GM12878 (cell line): Measurements from ENCODE around the gene NDEL1. TPM values are rescaled to one million over a fixed set of nuclear protein-coding genes. Genes with fewer than 3 reads are reported as not detected.

Experiments
- ATAC-seq: fragments of 200-7000 bp; cut with Tn5 transposase; 3 replicates; pipeline ENCODE4 v1.9.1; 2020; ENCODE audit warnings: mild to moderate bottlenecking, moderate library complexity
- BruUV-seq: library from RNA; stranded (reverse); fragments of 400-500 nt; replicated peaks from 2 replicates; lab custom pipeline; 2021; lab: Mats Ljungman, UMichigan
- CTCF ChIA-PET: fragments of 300-600 bp; sonication (Branson Sonifier 250); formaldehyde crosslinking; extraction: SDS; loops from one replicate; lab custom pipeline; 2021; ENCODE audit warnings: inconsistent platforms; lab: Yijun Ruan, JAX
- POLR2A ChIA-PET: fragments of 350-600 bp; formaldehyde crosslinking; extraction: SDS; loops from one replicate; lab custom pipeline; 2021; ENCODE audit warnings: inconsistent platforms; lab: Charles Lee
- RAD21 ChIA-PET: fragments of 300-600 bp; sonication (Branson Sonifier 250); formaldehyde crosslinking; loops from one replicate; lab custom pipeline; 2023; ENCODE audit warnings: antibody characterized with exemption; ENCODE audit not compliant: unreplicated experiment; lab: Charles Lee
- SMC1A ChIA-PET: fragments of 300-600 bp; sonication (Branson Sonifier 250); formaldehyde crosslinking; loops from one replicate; lab custom pipeline; 2023; ENCODE audit not compliant: unreplicated experiment, uncharacterized antibody; lab: Charles Lee
- DNase-seq: peaks from one replicate; pipeline ENCODE4 v3.0.0-alpha.2; 2011; ENCODE audit warnings: low read depth, low spot score
- FAIRE-seq: peaks from 3 replicates; lab custom pipeline; 2011; peaks lifted over from hg19 to GRCh38; lab: Jason Lieb, UNC
- H2AFZ ChIP-seq: 2 replicates; pipeline ENCODE4 v1.6.0; 2011; ENCODE audit warnings: low read depth, low read length, control low read depth; ENCODE audit not compliant: control insufficient read depth
- H3K27ac ChIP-seq: 2 replicates; pipeline ENCODE4 v1.5.1; 2011; ENCODE audit warnings: control low read depth; ENCODE audit not compliant: control insufficient read depth, insufficient read depth
- H3K27me3 ChIP-seq, 2 experiments: replicated peaks in 1 of 2; 2 replicates each; pipeline versions ENCODE4 v1.6.0 to v1.6.1; 2011; ENCODE audit warnings: low read length in 1 of 2; ENCODE audit not compliant: control insufficient read depth in 2 of 2, insufficient read depth in 2 of 2
- H3K36me3 ChIP-seq, 2 experiments: 2 replicates each; pipeline ENCODE4 v1.5.1; 2011; ENCODE audit warnings: low read length in 1 of 2; ENCODE audit not compliant: control insufficient read depth in 2 of 2, insufficient read depth in 2 of 2
- H3K4me1 ChIP-seq: 2 replicates; pipeline ENCODE4 v1.6.1; 2011; ENCODE audit warnings: mild to moderate bottlenecking, low read length, moderate library complexity, mixed read lengths; ENCODE audit not compliant: control insufficient read depth, insufficient read depth
- H3K4me2 ChIP-seq: 2 replicates; pipeline ENCODE4 v1.6.0; 2011; ENCODE audit warnings: control low read depth; ENCODE audit not compliant: control insufficient read depth, insufficient read depth
- H3K4me3 ChIP-seq: fragments of 200-600 bp; sonication (generic); 2 replicates; pipeline ENCODE4 v1.5.1; 2016
- H3K79me2 ChIP-seq: 2 replicates; pipeline ENCODE4 v1.6.0; 2011; ENCODE audit warnings: low read length; ENCODE audit not compliant: control insufficient read depth, insufficient read depth
- H3K9ac ChIP-seq: 2 replicates; pipeline ENCODE4 v1.8.0; 2011; ENCODE audit warnings: low read length, control low read depth, mixed read lengths; ENCODE audit not compliant: control insufficient read depth, insufficient read depth
- H3K9me3 ChIP-seq: replicated peaks from 3 replicates; pipeline ENCODE4 v1.5.1; 2011; ENCODE audit warnings: mild to moderate bottlenecking, low read length; ENCODE audit not compliant: control insufficient read depth, insufficient read depth
- H4K20me1 ChIP-seq: 2 replicates; pipeline ENCODE4 v1.6.0; 2011; ENCODE audit not compliant: control insufficient read depth, insufficient read depth
- BHLHE40 ChIP-seq, 2 experiments: fragments of 450-650 bp in 1 of 2; IDR thresholded peaks; 2 replicates each; pipeline ENCODE4 v1.6.1; 2011 to 2017; ENCODE audit warnings: low read depth in 2 of 2, borderline replicate concordance in 1 of 2, improper control_type of control experiment in 1 of 2, low read length in 1 of 2, mild to moderate bottlenecking in 1 of 2
- CREM ChIP-seq: IDR thresholded peaks from 2 replicates; pipeline ENCODE4 v1.6.1; 2014; ENCODE audit warnings: antibody characterized with exemption, low read depth
- GABPA ChIP-seq: IDR thresholded peaks from 2 replicates; pipeline ENCODE4 v1.6.1; 2014; ENCODE audit warnings: antibody characterized with exemption, low read depth, mild to moderate bottlenecking, inconsistent platforms
- MYB ChIP-seq: fragments of 150-350 bp; IDR thresholded peaks from 2 replicates; pipeline ENCODE4 v1.6.1; 2014; ENCODE audit warnings: mild to moderate bottlenecking, low read depth, low read length, borderline replicate concordance
- NFYB ChIP-seq: IDR thresholded peaks from 2 replicates; pipeline ENCODE4 v1.6.1; 2011; ENCODE audit warnings: low read depth, mild to moderate bottlenecking, low read length, improper control_type of control experiment, moderate library complexity; ENCODE audit not compliant: insufficient read depth
- NR2C1 ChIP-seq: fragments of 450-650 bp; IDR thresholded peaks from 2 replicates; pipeline ENCODE4 v1.6.1; 2017; ENCODE audit warnings: antibody characterized with exemption, mild to moderate bottlenecking, moderate library complexity
- POLR2AphosphoS5 ChIP-seq: IDR thresholded peaks from 2 replicates; pipeline ENCODE4 v1.6.1; 2011; ENCODE audit warnings: mild to moderate bottlenecking, low read length, inconsistent platforms
- WRNIP1 ChIP-seq: IDR thresholded peaks from 2 replicates; pipeline ENCODE4 v1.6.1; 2011; ENCODE audit warnings: low read depth, low read length, improper control_type of control experiment, borderline replicate concordance
- YBX1 ChIP-seq: fragments of 450-650 bp; IDR thresholded peaks from 2 replicates; pipeline ENCODE4 v1.6.1; 2016; ENCODE audit warnings: antibody characterized with exemption
- WGBS: methylation state at CpG from one replicate; pipeline ENCODE4 v1.1.6; 2016; ENCODE audit warnings: low lambda C conversion rate; ENCODE audit not compliant: insufficient replicate concordance, insufficient coverage; ENCODE audit errors: missing lambda C conversion rate; 5-methylcytosine and 5-hydroxymethylcytosine counted together
- in situ Hi-C: fragments of 300-500 bp; cut with MboI; formaldehyde crosslinking; loops from 9 replicates; pipeline ENCODE4 v1.14.3; 2018; ENCODE audit warnings: mixed read lengths
- intact Hi-C: fragments of 100-400 bp; cut with micrococcal nuclease; formaldehyde crosslinking; loops from one replicate; pipeline ENCODE4 v1.14.2; 2022; ENCODE audit not compliant: unreplicated experiment
- polyA plus RNA-seq, 11 experiments: library from polyadenylated mRNA; depleted of rRNA in 4 of 11; unstranded in 6 of 11; stranded (reverse) in 5 of 11; fragments of >200 nt; fragmentation: Nextera tagmentation in 4 of 11; fragmentation: Illumina TruSeq in 1 of 11; extraction: Ambion mirVana in 4 of 11; extraction: Trizol in 1 of 11; gene quantifications; 1 replicate in 1 of 11; 2 replicates in 10 of 11; pipeline versions ENCODE4 v1.2.1 to v1.2.3, GENCODE V29; 2011 to 2016; ENCODE audit warnings: inconsistent platforms in 2 of 11, missing spikeins in 2 of 11, low read depth in 1 of 11
- total RNA-seq, 4 experiments: library from RNA; depleted of rRNA in 3 of 4; stranded (reverse); fragments of >200 nt in 3 of 4; fragmentation: Illumina TruSeq in 1 of 4; extraction: Trizol in 1 of 4; gene quantifications; 2 replicates each; pipeline versions ENCODE4 v1.2.1 to v1.2.3, GENCODE V29; 2013 to 2021
- TF ChIP-seq, protein P1 (sequence below): IDR thresholded peaks from 2 replicates; pipeline ENCODE4 v1.6.1; 2012; ENCODE audit warnings: low read depth, low read length, improper control_type of control experiment
- TF ChIP-seq, protein P2 (sequence below): fragments of 450-650 bp; formaldehyde crosslinking; IDR thresholded peaks from 2 replicates; pipeline ENCODE4 v1.5.0; 2022; ENCODE audit warnings: mild to moderate bottlenecking, missing genetic modification characterization
- TF ChIP-seq, protein P3 (sequence below): fragments of 450-650 bp; IDR thresholded peaks from 2 replicates; pipeline ENCODE4 v1.6.1; 2017; ENCODE audit warnings: low read depth, mild to moderate bottlenecking, moderate library complexity

Gene NDEL1
- total and polyA plus RNA-seq, 10 of the 15 experiments (the other 5 are each of a cell fraction or from before 2014, with no cell fraction given): 0.72 to 41.5 (median 29.9) TPM

DNA sequence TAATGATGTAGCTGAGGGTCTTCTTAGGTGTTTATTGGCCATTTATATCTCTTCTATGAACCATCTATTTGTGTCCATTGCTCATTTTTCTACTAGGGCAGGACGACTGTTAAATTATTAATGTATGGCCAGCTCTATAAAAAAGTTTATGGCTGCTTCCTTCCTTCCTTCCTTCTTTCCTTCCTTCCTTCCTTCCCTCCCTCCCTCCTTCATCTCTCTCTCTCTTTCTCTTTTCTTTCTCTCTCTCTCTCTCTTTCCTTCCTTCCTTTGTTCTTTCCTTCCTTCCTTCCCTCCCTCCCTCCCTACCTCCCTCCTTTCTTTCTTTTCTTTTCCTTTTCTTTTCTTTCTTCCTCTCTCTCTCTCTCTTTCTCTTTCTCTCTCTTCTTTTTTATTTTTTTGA, 17.2 kb upstream of the NDEL1 start:
- H3K27me3 ChIP-seq: peaks cover 2 to 3% of the 10 kb centered on the region in 2 experiments; a peak in 3 of 4 replicates
- intact Hi-C loops (loop anchor here (10.0 kb wide), 1 partner anchor 476 kb away; no protein-coding TSS in a partner anchor), in situ Hi-C loops (loop anchor here (10.0 kb wide), 1 partner anchor 596 kb away; no protein-coding TSS in a partner anchor)
- H2AFZ ChIP-seq: no peak overlapping the region
- H3K4me3 ChIP-seq: no peak overlapping the region
- RAD21 ChIA-PET: no interaction called here
- POLR2A ChIA-PET: no interaction called here
- H4K20me1 ChIP-seq: no peaks in the 10 kb centered on the region
- no peak for DNase-seq
- CTCF ChIA-PET: interaction anchor here (0.7 kb wide), 1 partner anchor 35 kb away, joined by 5 read pairs; no protein-coding TSS in a partner anchor
- H3K79me2 ChIP-seq: no peaks in the 10 kb centered on the region
- 0% methylated on average over 1 of the region's 1 CpG for WGBS
- H3K4me2 ChIP-seq: no peak overlapping the region
- H3K36me3 ChIP-seq: no peaks in the 10 kb centered on the region
- no peak overlapping the region for H3K9ac ChIP-seq
- ATAC-seq: no peak
- TF ChIP-seq NR2C1: no peak
- TF ChIP-seq, protein P1, sequence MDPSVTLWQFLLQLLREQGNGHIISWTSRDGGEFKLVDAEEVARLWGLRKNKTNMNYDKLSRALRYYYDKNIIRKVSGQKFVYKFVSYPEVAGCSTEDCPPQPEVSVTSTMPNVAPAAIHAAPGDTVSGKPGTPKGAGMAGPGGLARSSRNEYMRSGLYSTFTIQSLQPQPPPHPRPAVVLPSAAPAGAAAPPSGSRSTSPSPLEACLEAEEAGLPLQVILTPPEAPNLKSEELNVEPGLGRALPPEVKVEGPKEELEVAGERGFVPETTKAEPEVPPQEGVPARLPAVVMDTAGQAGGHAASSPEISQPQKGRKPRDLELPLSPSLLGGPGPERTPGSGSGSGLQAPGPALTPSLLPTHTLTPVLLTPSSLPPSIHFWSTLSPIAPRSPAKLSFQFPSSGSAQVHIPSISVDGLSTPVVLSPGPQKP: no peak
- TF ChIP-seq BHLHE40 (IDR thresholded peaks at IDR 0.05; ENCODE audit: borderline replicate concordance in 1 of 2, low read depth in 2 of 2, low read length in 1 of 2): no peak
- TF ChIP-seq, protein P2, sequence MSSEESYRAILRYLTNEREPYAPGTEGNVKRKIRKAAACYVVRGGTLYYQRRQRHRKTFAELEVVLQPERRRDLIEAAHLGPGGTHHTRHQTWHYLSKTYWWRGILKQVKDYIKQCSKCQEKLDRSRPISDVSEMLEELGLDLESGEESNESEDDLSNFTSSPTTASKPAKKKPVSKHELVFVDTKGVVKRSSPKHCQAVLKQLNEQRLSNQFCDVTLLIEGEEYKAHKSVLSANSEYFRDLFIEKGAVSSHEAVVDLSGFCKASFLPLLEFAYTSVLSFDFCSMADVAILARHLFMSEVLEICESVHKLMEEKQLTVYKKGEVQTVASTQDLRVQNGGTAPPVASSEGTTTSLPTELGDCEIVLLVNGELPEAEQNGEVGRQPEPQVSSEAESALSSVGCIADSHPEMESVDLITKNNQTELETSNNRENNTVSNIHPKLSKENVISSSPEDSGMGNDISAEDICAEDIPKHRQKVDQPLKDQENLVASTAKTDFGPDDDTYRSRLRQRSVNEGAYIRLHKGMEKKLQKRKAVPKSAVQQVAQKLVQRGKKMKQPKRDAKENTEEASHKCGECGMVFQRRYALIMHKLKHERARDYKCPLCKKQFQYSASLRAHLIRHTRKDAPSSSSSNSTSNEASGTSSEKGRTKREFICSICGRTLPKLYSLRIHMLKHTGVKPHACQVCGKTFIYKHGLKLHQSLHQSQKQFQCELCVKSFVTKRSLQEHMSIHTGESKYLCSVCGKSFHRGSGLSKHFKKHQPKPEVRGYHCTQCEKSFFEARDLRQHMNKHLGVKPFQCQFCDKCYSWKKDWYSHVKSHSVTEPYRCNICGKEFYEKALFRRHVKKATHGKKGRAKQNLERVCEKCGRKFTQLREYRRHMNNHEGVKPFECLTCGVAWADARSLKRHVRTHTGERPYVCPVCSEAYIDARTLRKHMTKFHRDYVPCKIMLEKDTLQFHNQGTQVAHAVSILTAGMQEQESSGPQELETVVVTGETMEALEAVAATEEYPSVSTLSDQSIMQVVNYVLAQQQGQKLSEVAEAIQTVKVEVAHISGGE (CRISPR knock-in tag): no peak
- TF ChIP-seq MYB: no peak
- no peak for TF ChIP-seq CREM
- no peak for TF ChIP-seq NFYB
- TF ChIP-seq, protein P3, sequence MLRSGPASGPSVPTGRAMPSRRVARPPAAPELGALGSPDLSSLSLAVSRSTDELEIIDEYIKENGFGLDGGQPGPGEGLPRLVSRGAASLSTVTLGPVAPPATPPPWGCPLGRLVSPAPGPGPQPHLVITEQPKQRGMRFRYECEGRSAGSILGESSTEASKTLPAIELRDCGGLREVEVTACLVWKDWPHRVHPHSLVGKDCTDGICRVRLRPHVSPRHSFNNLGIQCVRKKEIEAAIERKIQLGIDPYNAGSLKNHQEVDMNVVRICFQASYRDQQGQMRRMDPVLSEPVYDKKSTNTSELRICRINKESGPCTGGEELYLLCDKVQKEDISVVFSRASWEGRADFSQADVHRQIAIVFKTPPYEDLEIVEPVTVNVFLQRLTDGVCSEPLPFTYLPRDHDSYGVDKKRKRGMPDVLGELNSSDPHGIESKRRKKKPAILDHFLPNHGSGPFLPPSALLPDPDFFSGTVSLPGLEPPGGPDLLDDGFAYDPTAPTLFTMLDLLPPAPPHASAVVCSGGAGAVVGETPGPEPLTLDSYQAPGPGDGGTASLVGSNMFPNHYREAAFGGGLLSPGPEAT: no peak
- TF ChIP-seq WRNIP1: no peak
- no peak for TF ChIP-seq POLR2AphosphoS5
- no peak for TF ChIP-seq YBX1
- no peak for TF ChIP-seq GABPA
- no peaks in the 10 kb centered on the region for H3K4me1 ChIP-seq
- no TSS peak for BruUV-seq
- SMC1A ChIA-PET: no interaction called here
- no peak for FAIRE-seq
- H3K9me3 ChIP-seq: no peaks in the 10 kb centered on the region
- no peak overlapping the region for H3K27ac ChIP-seq
